Measurements from ENCODE around the gene ANKS1B.

The ANKS1B gene

GRCh38 chr12:99959549-99960170 lies 25.1 kb downstream of the ANKS1B start:
- DNase-seq: no peak

DNA sequence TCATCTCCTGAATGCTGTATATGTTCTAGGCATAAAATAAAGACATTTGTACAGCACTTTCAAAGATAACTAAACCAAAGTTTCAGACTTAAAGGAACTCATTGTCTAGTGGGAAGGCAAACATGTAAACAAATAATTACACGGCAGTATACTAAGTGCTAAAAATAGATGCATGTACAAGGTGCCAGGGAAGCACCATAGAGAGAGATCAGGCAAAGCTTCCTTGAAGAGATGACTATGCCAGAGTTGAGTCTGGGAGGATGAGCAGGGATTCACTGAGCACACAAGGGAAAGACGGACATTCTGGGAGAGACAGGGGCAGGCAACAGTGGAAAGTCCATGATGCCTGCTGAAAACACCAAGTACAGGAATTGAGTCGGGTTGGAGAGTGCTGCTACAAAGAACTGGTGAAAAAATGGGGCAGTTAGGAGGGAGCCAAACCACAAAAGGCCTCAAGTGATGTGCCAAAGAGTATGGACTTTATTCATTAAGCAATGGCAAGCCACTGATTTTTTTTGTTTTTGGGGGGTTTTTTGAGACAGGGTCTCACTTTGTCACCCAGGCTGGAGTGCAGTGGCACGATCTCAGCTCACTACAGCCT lies 26.8 kb downstream of the ANKS1B start:
- no peak for DNase-seq

- no peak for DNase-seq
These were observed 30.0 kb downstream of the ANKS1B start for GRCh38 chr12:99954724-99955123.

- no peak for DNase-seq
These were observed 36.4 kb downstream of the ANKS1B start for GRCh38 chr12:99948370-99948769.

- no peak for DNase-seq
These were observed 38.6 kb downstream of the ANKS1B start for GRCh38 chr12:99946131-99946530.

- DNase-seq: no peak
These were observed 49.1 kb downstream of the ANKS1B start for GRCh38 chr12:99935608-99936007.

DNA sequence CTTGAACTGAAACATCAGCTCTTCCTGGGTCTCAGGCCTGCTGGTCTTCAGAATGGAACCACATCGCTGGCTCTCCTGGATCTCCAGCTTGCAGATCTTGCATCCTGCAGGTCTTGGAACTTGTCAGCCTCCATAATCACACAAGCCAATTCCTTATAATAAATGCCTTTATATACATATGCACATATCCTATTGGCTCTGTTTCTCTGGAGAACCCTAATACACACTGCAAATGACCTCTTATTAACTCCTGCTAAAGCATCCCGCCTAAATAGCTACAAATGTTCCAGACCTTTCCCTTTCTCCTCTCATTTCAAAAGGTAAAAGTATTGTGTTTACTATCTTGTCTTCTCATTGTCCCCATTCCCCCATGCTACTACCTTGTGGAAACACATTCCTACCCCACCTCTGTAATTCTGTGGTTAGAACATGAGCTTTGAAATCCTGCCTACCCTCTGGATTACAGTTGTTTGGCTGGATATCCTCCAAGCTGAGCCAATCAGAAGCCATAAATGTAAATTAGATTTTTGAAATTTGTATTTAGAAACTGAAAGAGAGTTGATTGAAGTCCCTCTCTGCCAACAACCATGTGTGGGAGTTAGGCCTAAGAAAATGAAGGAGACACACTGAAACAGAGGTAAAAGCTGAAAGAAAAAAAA lies 58.1 kb downstream of the ANKS1B start:
- DNase-seq: no peak

- no peak for DNase-seq
These were observed 64.3 kb downstream of the ANKS1B start for GRCh38 chr12:99920353-99920960.

DNA sequence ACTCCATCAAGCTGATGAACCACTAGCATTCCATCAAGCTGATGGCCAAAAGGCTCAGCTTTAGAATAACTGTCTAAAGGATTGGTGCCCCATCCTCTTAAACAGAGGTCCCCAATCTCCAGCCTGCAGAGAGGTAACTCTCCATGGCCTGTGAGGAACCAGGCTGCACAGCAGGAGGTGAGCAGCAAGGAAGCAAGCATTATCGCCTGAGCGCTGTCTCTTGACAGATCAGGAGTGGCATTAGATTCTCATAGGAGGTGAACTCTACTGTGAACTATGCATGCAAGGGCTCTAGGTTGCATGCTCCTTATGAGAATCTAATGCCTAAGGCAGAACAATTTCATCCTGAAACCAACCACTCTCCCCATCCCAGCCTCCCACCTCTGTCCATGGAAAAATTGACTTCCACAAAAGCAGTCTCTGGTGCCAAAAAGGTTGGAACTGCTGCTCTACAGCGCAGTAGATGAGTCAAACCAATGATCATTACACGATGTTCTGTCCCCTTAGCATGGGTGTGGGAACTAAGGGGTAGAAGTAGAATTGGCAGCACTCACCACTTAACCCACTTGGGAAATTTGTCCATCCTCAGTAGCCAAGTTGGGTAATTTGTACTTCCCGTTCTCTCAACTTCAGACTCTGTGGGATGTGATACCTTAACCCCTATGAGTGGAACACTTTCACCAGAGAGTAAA lies 66.9 kb downstream of the ANKS1B start:
- peak; percentile 55 for DNase-seq

GRCh38 chr12:99916555-99916954 lies 68.2 kb downstream of the ANKS1B start:
- no peak for DNase-seq

- no peak for DNase-seq
These were observed 69.3 kb downstream of the ANKS1B start for GRCh38 chr12:99915251-99916082.

- DNase-seq: no peak
These were observed 70.5 kb downstream of the ANKS1B start for GRCh38 chr12:99914206-99914605.

- DNase-seq: no peak
These were observed 72.8 kb downstream of the ANKS1B start for GRCh38 chr12:99911967-99912366.

- DNase-seq: peak; percentile 12
These were observed 73.7 kb downstream of the ANKS1B start for GRCh38 chr12:99911081-99911480.

DNA sequence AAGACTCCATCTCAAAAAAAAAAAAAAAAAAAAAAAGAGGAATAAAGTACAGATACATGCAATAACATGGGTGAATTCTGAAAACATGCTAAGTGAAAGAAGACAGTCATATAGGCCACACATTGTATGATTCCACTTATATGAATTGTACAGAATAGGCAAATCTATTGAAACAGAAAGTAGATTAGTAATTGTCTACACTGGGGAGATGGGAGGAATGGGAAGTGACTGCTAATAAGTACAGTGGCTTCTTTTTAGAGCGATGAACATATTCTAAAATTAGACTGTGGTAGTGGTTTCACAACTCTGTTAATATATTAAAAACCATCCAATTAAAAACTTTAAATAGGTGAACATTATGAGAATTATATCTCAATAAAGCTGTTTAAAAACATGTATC lies 74.4 kb downstream of the ANKS1B start:
- no peak for DNase-seq

DNA sequence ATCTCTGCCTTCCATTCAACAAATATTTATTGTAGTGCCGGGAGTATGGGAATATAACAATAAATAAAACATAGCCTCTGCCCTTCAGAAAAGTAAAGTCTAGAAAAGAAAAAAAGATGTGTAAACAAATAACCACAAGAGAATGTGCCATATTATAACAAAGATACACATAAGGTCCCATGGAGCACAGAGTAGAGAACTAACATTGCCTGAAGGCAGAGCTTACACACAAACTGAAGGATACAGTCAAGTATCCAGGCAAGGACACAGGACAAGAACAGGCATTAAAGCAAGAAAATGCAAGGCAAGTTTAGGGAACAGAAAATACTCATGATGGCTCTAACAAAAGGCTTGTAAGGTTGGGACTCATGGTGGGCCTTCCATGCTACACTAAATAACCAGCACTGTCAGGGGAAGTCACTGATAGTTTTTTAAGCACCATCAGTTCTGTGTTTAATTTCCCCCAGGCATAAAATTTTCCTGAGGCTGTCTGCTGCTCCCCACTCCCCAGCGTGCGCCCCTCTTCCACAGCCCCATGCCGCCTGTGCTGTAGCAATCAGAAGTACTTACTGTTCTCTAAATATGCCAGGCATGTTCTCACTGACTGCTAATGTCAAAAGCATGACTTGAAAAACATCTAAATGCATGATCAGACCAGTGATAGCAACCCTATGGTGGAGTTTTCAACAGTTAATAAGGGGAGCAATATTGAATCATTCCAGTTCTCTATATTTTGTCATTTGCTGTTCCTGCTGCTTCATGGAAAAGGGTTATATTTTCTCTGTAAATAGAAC lies 77.8 kb downstream of the ANKS1B start:
- peak; percentile 20 for DNase-seq

DNA sequence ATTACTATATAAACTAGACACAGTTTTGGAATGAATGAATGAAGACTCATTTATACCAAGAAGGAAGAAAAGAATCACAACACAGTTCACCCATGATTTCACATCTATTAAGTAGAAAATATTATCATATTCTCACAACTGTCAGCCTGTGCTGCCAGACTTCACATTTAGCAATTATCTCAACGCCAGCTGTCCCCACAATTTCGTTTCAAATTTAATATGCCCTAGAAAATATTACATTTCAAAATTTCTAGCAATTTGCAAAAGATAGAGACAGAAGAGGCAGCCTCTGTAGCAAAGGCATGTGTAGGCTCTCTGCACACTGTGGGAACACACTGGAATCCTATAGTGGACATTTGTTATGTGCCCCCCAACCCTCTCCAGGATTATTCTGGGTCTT lies 83.6 kb downstream of the ANKS1B start:
- no peak for DNase-seq

DNA sequence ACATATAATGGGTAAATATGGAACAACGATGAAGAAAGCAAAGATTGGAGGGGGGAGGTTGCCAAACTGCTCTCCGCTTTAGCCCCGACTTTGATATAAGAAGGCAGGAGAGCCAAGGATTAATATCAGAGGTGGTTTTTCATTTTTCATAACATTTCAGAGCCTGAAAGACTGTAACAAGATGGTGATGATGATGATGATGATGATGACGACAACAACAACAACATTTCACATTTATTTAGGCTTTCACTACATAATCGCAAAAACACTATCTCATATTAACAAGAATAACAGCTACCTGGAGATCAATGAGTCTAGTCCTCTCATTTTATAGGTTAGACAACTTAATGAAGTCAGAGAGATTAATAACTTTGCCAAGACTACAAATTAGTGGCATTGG lies 86.1 kb downstream of the ANKS1B start:
- DNase-seq: no peak

GRCh38 chr12:99879439-99879838 lies 105.3 kb downstream of the ANKS1B start:
- no peak for DNase-seq

GRCh38 chr12:99875081-99875480 lies 109.7 kb downstream of the ANKS1B start:
- DNase-seq: no peak

DNA sequence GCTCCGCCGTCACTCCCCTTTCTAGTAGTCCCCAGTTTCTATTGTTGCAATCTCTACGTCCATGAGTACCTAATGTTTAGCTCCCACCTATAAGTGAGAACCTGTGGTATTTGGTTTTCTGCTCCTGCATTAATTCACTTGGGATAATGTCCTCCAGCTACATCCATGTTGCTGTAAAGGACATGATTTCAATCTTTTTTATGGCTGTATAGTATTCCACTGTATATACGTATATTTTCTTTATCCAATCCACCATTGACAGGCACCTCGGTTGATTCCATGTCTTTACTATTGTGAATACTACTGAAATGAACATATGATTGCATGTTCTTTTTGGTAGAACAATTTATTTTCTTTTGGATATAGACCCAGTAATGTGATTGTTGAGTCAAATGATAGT lies 114.7 kb downstream of the ANKS1B start:
- DNase-seq: no peak

DNA sequence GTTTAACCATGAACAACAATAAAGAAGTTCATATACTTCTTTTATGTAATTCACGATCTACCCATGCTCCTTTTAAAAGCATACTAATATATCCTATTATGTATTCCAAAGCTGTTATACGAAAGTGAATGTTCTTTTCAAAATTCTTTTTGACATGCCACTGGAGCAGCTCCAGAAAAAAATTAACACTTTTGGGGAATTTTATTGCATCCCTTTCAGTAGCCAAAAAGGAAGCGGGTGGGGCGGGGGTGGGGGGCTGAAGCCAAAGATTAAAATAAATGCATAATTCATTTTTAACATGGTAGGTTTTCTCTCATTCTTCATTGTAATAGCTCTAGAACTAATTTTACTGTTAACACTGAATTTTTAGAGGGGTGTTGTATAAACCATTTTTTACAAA lies 123.0 kb downstream of the ANKS1B start:
- no peak for DNase-seq

All from eye (tissue), 1 donor.